Epithelial cell of umbilical artery (primary cell): ENCODE data around the gene ARFGAP2. TPM values are rescaled to one million over a fixed set of nuclear protein-coding genes. Genes with fewer than 3 reads are reported as not detected.

Experiments
- total RNA-seq: library from RNA; depleted of rRNA; stranded (reverse); fragments of >200 nt; gene quantifications from 2 replicates; pipeline ENCODE4 v1.2.3, GENCODE V29; 2014

ARFGAP2 gene
- 152 TPM in 2 replicates for total RNA-seq

DNA sequence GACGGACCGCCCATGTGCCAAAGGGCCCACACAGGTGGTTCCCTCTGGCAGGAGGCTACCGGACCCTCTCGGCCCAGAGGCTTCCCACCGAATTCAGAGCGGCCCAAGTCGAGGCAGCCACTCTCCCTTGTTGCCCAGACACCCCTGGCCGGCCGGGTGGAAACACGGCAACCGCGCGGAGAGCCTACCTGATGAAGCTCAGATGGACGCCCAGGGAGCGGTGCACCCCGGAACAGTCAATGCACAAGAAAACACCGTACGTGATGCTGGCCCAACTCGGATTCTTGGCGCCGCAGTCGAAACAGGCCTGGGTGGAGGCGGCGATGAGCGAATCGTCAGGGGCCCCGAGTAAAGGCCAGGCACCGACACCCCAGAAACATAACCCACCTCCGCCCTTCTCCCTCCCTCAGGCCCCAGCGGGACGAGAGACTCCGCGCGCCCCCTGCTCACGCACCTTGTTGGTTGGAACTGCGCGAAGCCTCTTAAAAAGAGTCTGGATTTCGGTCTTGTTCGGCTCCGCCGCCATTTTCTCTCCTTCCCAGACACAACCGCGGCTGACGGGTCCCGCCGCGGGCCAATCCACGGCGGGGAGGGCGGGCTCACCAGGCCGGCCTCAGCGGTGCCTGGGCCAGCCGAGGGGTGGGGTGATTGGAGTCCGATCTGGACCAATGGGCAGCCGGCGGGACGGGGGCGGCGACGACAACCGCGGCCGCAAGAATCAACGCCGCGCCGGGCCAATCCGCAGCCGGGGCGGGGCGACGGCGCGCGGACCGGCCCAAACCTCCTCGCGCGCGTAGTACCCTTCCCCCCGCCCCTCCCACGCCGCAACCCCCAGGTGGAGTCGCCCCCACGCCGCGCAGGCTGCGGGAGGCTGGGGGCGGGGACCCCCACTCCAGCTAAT lies at the start of gene ARFGAP2:
Gene ARFGAP2, minus strand, starts transcription at position 552 of the 901 bp plus-strand sequence. Its CDS starts 26 bp downstream, at position 526.

DNA sequence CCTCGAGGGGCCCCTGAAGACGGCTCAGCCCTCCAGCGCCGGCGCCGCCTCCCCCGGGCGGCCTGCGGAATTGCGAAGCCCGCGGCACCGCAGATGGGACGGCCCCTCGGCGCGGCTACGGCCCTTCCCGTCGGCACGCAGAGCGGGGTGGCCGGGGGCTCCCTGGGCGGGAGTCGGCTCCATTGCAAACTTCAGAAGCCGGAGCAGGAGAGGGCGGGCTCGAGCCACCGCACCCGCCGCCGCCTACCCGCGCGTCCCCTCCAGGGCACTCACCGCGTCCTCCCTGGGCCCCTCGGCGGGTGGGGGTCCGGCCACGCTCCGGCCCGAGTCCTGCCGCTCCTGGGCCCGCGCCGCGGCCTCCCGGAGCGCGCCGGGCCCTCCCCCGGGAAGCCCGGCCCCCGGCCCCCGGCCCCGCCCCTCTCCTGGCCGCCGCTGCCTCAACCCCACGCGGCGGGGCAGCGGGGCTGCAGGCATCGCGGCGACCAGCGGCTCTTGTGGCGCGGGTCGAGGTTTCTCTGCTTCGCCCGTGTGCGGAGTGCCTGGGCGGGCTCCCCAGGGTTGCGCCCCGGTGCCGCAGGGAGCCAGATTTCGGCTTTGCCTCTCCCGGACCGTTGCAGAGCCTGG lies 9.5 kb upstream of the ARFGAP2 start, which contains the start of gene PACSIN3:
Gene PACSIN3, minus strand, starts transcription at position 359 of the 624 bp plus-strand sequence. CDS start 3,707 bp downstream, outside the sequence.

Other genes starting within 250 kb of the ARFGAP2 start
- gene CSTPP1, start 240.1 kb downstream of the ARFGAP2 start, total RNA-seq: 13.1 and 15.3 TPM in 2 replicates
- 13.4 and 15.6 TPM in 2 replicates for gene PACSIN3, start 9.6 kb upstream of the ARFGAP2 start, total RNA-seq
- 52.3 and 55.6 TPM in 2 replicates for gene DDB2, start 38.1 kb upstream of the ARFGAP2 start, total RNA-seq
- 18.8 and 26.1 TPM in 2 replicates for gene ACP2, start 71.9 kb upstream of the ARFGAP2 start, total RNA-seq
- gene NR1H3, start 81.1 kb upstream of the ARFGAP2 start, total RNA-seq: 8.8 and 12.3 TPM in 2 replicates
- 12.3 and 17.2 TPM in 2 replicates for gene MADD, start 93.3 kb upstream of the ARFGAP2 start, total RNA-seq
- gene MYBPC3, start 175.8 kb upstream of the ARFGAP2 start, total RNA-seq: not detected in 2 replicates
- gene SPI1, start 201.7 kb upstream of the ARFGAP2 start, total RNA-seq: not detected in 2 replicates
- 45.1 and 53.3 TPM in 2 replicates for gene SLC39A13, start 231.7 kb upstream of the ARFGAP2 start, total RNA-seq
- 229 and 249 TPM in 2 replicates for gene PSMC3, start 249.6 kb upstream of the ARFGAP2 start, total RNA-seq